Measurements from ENCODE around the gene CLDN20. TPM values are rescaled to one million over a fixed set of nuclear protein-coding genes. Genes with fewer than 3 reads are reported as not detected.

Gene CLDN20
- total and polyA plus RNA-seq, 2 donors (not counting 3 experiments of a cell fraction or from before 2014, with no cell fraction given) = not detected

GRCh38 chr6:155223646-155224451 is 40.0 kb upstream of the CLDN20 start:
- intact Hi-C loops (cut with micrococcal nuclease) = loop anchor here (1.0 kb wide), 2 partner anchors 23 to 35 kb away; no protein-coding TSS in a partner anchor
- Histone ChIP-seq H3K9me1 (replicated peaks; ENCODE audit: control insufficient read depth, extremely low read depth, insufficient read depth, low read length) (no peaks in the 10 kb centered on the region), H3K27ac (ENCODE audit: insufficient read depth, low read depth, low read length) (peak overlapping the region; percentile 74), H3K4me2 (ENCODE audit: insufficient read depth, low read length) (peak overlapping the region; percentile 39), H4K20me1 (replicated peaks; ENCODE audit: control insufficient read depth, extremely low read depth, insufficient read depth, low read length) (no peaks in the 10 kb centered on the region), H3K4me3 (replicated peaks in 1 of 3; ENCODE audit: insufficient read depth in 1 of 3, low read depth in 1 of 3, low read length in 3 of 3) (no peak overlapping the region), H3K27me3 (ENCODE audit: control insufficient read depth in 2 of 2, insufficient read depth in 2 of 2, low read length in 2 of 2) (no peaks in the 10 kb centered on the region), H3K79me2 (ENCODE audit: control insufficient read depth, insufficient read depth, low read length) (no peaks in the 10 kb centered on the region), H3K9me3 (replicated peaks; ENCODE audit: control insufficient read depth, insufficient read depth, low read length) (no peaks in the 10 kb centered on the region), H2AFZ (ENCODE audit: low read depth, low read length) (no peak overlapping the region), H3K9ac (replicated peaks; ENCODE audit: extremely low read depth, insufficient read depth, low read length) (peak overlapping the region; percentile 33), H3K4me1 (ENCODE audit: control insufficient read depth, extremely low read depth, insufficient read depth, low read length) (peaks cover 15% of the 10 kb centered on the region), H3K36me3 (ENCODE audit: control insufficient read depth in 2 of 2, extremely low read depth in 1 of 2, insufficient read depth in 2 of 2, low read length in 2 of 2) (no peaks in the 10 kb centered on the region)
- DNase-seq (ENCODE audit: low read depth, low spot score) (peak; percentile 90), FAIRE-seq (peak; percentile 95)
- TF ChIP-seq GATA2 (IDR thresholded peaks at IDR 0.05; ENCODE audit: insufficient read depth, insufficient read length, low read depth, low read length) (peak; percentile 78), JUN (IDR thresholded peaks at IDR 0.05; ENCODE audit: borderline replicate concordance, insufficient read depth, insufficient read length, low read depth) (peak; percentile 92), EZH2 (IDR thresholded peaks at IDR 0.05; ENCODE audit: borderline replicate concordance, low read depth, low read length, severe bottlenecking) (no peak), POLR2AphosphoS5 (IDR thresholded peaks at IDR 0.05; ENCODE audit: insufficient read depth, low read depth, low read length) (peak; percentile 50), FOS (IDR thresholded peaks at IDR 0.05; ENCODE audit: borderline replicate concordance, insufficient read depth, low read length) (peak; percentile 99), MAX (IDR thresholded peaks at IDR 0.05; ENCODE audit: insufficient read depth, insufficient read length) (no peak)
- TF ChIP-seq, protein P1, sequence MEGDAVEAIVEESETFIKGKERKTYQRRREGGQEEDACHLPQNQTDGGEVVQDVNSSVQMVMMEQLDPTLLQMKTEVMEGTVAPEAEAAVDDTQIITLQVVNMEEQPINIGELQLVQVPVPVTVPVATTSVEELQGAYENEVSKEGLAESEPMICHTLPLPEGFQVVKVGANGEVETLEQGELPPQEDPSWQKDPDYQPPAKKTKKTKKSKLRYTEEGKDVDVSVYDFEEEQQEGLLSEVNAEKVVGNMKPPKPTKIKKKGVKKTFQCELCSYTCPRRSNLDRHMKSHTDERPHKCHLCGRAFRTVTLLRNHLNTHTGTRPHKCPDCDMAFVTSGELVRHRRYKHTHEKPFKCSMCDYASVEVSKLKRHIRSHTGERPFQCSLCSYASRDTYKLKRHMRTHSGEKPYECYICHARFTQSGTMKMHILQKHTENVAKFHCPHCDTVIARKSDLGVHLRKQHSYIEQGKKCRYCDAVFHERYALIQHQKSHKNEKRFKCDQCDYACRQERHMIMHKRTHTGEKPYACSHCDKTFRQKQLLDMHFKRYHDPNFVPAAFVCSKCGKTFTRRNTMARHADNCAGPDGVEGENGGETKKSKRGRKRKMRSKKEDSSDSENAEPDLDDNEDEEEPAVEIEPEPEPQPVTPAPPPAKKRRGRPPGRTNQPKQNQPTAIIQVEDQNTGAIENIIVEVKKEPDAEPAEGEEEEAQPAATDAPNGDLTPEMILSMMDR (IDR thresholded peaks at IDR 0.05; ENCODE audit: extremely low read depth in 1 of 2, insufficient read depth in 1 of 2, low read depth in 1 of 2, low read length in 2 of 2) = no peak
- POLR2A ChIA-PET = no interaction called here
- CTCF ChIA-PET = interaction anchor here (0.8 to 2.0 kb wide), 7 partner anchors 14 to 548 kb away, joined by 3 to 8 read pairs (median 5); no protein-coding TSS in a partner anchor
- TSS peak; percentile 70 for BruUV-seq (replicated peaks)
- dilution Hi-C loops (cut with MboI; ENCODE audit: extremely low pct_ligation_motif_present, low sequenced_read_pairs) = no loop called here

Measured in endothelial cell of umbilical vein (primary cell).